NCI-H2029 treated with DMSO at 0.1 percent for 48 hours (cell line): ENCODE measurements around the gene FXN.

Source experiments
- DNase-seq: peaks from one replicate; lab custom pipeline; 2025; lab: John Stamatoyannopoulos, UW

FXN gene

GRCh38 chr9:69141851-69142250 is 106.3 kb downstream of the FXN start:
- no peak for DNase-seq

DNA sequence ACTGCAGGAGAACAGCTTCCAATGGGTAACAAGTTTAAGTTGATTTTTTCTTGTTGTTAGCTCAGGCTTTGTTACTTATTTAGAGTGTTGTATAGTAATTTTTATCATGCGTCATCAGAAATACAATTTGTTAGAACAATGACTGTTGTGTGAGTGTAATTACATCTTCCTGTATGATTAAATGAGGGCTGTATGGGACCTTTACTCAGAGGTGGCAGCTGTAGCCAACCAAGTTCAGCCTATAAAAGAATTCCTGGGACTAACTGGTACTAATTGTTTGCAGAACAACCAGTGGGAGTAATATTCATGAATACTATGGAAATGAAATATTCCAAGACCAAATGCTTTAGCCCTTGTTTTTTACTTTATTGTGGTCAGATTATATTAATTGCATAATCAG is 107.7 kb downstream of the FXN start:
- no peak for DNase-seq

- no peak for DNase-seq
Measured at GRCh38 chr9:69145144-69145715, 109.7 kb downstream of the FXN start.

- no peak for DNase-seq
Measured at GRCh38 chr9:69147041-69147834, 111.7 kb downstream of the FXN start.

DNA sequence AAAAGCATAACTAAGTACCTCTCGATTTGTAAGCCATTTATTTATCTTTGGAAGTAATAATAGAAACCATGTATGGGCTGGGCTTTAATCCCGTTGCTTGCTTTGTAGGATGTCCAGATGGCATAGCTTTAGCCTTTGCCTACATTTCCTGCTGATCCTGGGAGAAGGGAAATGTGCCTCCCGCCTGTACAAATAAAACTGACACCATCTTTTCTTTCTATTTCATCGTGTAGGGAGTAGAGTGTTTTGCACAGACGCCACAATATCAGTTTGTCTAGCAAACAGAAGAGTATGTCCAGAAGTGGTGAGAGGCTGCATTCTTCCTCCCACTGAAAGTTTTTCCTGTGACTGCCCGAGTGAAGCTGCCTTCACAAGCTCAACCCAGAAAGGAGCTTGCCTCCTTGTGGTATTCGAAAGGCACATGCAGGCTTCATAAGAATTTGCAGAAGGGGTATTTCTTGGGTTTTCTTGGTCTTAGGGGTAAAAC is 113.8 kb downstream of the FXN start:
- peak; percentile 79 for DNase-seq
